ENCODE measurements around the gene UGT1A9.

DNA sequence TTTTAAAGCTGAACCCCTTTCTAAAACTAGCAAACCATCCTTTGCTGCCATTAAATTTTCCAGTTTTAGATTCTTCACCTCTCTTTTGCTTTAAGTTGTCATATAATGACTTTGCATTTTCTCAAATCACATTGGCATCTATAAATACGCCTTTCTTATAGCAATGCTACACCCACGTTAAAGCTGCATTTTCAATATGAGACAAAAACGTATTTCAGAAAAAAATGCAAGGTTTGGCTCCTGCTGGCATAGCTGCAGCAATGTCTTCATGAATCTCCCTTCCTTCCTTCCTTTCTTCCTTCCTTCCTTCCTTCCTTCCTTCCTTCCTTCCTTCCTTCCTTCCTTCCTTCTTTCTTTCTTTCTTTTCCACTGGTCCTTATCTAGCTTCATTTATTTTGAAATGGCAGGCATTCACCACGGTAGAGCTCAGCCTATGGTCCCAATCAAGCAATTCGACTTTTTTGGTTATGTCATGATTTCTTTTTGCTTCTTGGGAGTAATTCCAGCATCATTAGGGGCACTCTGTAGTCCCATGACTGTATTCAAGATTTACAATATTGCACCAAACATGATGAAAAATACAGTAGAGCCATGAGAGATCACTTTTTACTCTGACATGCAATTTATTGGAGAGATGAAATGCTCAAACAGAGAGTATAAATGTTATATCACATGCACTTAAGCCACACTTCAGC, 44.2 kb upstream of the UGT1A9 start:
- TF ChIP-seq CTCF (IDR thresholded peaks at IDR 0.05; ENCODE audit: low read depth, low read length) (no peak), POLR2A (IDR thresholded peaks at IDR 0.05; ENCODE audit: extremely low read depth, insufficient read length) (no peak), MAX (IDR thresholded peaks at IDR 0.05; ENCODE audit: low read depth, low read length) (no peak)
